Lower leg skin (tissue), 3 donors: ENCODE results near the gene GREB1L.

Experiments used
- CTCF ChIP-seq, 3 donors: fragments of 450-650 bp; IDR thresholded peaks; one replicate each; pipeline ENCODE4 v1.5.1; 2016; ENCODE audit warnings: antibody characterized with exemption in 3 of 3, mild to moderate bottlenecking in 3 of 3, moderate library complexity in 2 of 3
- POLR2A ChIP-seq, 2 donors: fragments of 450-650 bp; IDR thresholded peaks; one replicate each; pipeline ENCODE4 v1.6.1; 2016 to 2017; ENCODE audit warnings: antibody characterized with exemption in 2 of 2, mild to moderate bottlenecking in 1 of 2, moderate library complexity in 1 of 2

DNA sequence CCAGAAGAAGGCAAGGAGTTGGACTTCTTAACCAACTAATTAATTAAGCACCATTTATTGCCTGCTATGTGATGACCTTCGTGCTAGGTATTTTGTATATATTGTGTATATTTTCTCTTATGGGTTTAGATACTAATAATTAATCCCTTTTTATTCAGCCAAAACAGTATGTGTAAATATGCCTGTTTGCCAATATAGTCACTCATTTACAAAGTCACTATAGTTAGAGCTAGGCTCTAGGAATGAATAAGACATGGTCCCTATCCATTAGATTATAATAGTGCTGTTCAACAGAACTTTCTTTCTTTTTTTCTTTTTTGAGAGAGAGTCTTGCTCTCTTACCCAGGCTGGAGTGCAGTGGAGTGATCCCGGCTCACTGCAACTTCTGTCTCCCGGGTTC is 51.4 kb downstream of the GREB1L start:
- no peak for TF ChIP-seq CTCF (IDR thresholded peaks at IDR 0.05)
- TF ChIP-seq POLR2A (IDR thresholded peaks at IDR 0.05), result no peak
